ENCODE results near the gene DMRTC1B. TPM values are rescaled to one million over a fixed set of nuclear protein-coding genes. Genes with fewer than 3 reads are reported as not detected.

The DMRTC1B gene, protein sequence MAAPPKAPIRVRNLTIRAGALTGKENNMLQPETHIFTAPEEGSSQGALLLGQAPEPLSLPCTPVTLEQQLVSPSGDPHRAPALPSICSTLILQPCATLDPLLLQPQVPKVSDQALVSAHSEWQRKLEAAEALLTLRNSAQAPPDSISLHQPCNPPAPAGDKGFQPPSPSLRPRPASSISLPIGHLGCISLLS
- total RNA-seq: 2.1 TPM

DNA sequence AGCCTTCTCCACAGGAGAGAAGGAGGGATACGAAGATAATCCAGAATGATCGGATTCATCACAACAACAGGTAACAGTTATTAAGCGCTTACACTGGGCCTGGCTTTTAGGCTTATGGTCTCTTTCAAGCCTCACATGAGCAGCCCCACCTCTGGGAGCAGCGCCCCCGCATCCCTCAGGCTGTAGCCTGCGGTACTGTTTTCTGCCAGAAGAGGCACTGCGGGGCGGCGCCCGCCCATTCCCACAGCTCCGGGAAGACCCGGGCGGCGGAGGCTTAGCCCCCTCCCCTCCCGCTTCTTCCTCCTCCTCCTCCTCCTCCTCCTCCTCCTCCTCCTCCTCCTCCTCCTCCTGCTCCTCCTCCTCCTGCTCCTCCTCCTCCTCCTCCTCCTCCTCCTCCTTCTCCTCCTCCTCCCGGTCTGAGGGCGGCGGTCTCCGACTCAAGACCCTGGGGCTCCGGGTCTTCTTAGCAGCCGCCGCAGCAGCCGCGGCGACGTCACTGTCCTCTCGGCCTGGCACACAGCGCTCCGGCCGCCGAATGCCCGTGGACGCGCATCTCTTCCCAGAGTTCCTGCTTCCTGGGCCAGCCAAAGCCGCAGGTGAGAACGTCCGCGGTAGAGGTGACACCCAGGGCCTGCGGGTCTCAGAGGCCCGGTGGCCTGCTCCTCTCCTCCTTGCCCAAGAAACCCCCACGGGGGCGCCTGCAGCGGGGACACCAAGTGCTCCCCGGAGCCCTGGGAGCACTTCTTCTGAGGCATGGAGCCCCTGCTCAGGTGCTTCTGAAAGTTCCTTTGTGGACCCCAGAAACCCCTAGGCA, at the start of gene DMRTC1B:
TSS of gene DMRTC1B (plus strand) at position 238 of the 814 bp plus-strand sequence. CDS start 68,246 bp downstream, outside the sequence.

GRCh38 chrX:72782560-72782959, 5.9 kb downstream of the DMRTC1B start, which contains the start of gene FAM236B:
Gene FAM236B, minus strand, starts transcription at chrX:72782660. Its CDS starts 100 bp downstream, at chrX:72782560.

GRCh38 chrX:72808110-72808509, 31.4 kb downstream of the DMRTC1B start, which contains the start of gene FAM236D:
Gene FAM236D, minus strand, starts transcription at chrX:72808210. Its CDS starts 100 bp downstream, at chrX:72808110.

Other genes starting within 250 kb of the DMRTC1B start
- gene HDAC8, start 204.0 kb upstream of the DMRTC1B start, total RNA-seq: 45.4 TPM
- gene PHKA1, start 62.6 kb upstream of the DMRTC1B start, total RNA-seq: 8.4 TPM
- gene FAM236B, start 5.8 kb downstream of the DMRTC1B start, total RNA-seq: not detected
- not detected for gene FAM236D, start 31.3 kb downstream of the DMRTC1B start, total RNA-seq
- not detected for gene FAM236C, start 135.7 kb downstream of the DMRTC1B start, total RNA-seq
- gene FAM236A, start 161.3 kb downstream of the DMRTC1B start, total RNA-seq: not detected
- 1.2 TPM for gene DMRTC1, start 166.9 kb downstream of the DMRTC1B start, total RNA-seq
- gene PABPC1L2B, start 226.0 kb downstream of the DMRTC1B start, total RNA-seq: 0.38 TPM

All from camera-type eye (tissue), 1 donor.